Gastrocnemius medialis (tissue), 4 donors: ENCODE data around the gene CREG1.

ENCODE experiments used
- CTCF ChIP-seq, 5 experiments: fragments of 450-650 bp in 3 of 5; fragments of 200-600 bp in 2 of 5; sonication (generic) in 2 of 5; IDR thresholded peaks in 4 of 5; conservative IDR thresholded peaks in 1 of 5; 1 replicate in 4 of 5; 2 replicates in 1 of 5; pipeline ENCODE4 v1.5.1; 2016 to 2019; ENCODE audit warnings: antibody characterized with exemption in 5 of 5, mild to moderate bottlenecking in 3 of 5, moderate library complexity in 3 of 5
- POLR2A ChIP-seq, 2 donors: fragments of 450-650 bp; IDR thresholded peaks; one replicate each; pipeline ENCODE4 v1.6.1; 2017; ENCODE audit warnings: antibody characterized with exemption in 2 of 2, mild to moderate bottlenecking in 2 of 2, moderate library complexity in 2 of 2

- TF ChIP-seq CTCF (IDR thresholded peaks at IDR 0.05 in 4 of 5, conservative IDR thresholded peaks at IDR 0.05 in 1 of 5) (no peak), POLR2A (IDR thresholded peaks at IDR 0.05) (no peak)
These were observed 8.2 kb downstream of the CREG1 start for GRCh38 chr1:167545349-167545748.
